Left lobe of liver (tissue), 2 donors: ENCODE results near the gene BLMH. TPM values are rescaled to one million over a fixed set of nuclear protein-coding genes. Genes with fewer than 3 reads are reported as not detected.
"Not testable (repeated sequence)": the region's sequence is repeated elsewhere in the genome, so short reads cannot be mapped to it uniquely, and the experiment has no call there.

Experiments
- ATAC-seq: fragments of 200-7000 bp; cut with Tn5 transposase; one replicate; pipeline ENCODE4 v1.9.1; 2020; ENCODE audit warnings: mild to moderate bottlenecking, moderate library complexity
- DNase-seq: peaks from one replicate; pipeline ENCODE4 v3.0.0-alpha.2; 2020; ENCODE audit warnings: low spot score
- total RNA-seq: library from RNA; stranded (reverse); gene quantifications from one replicate; pipeline ENCODE4 v1.2.1, GENCODE V29; 2021
- donor health status: DM: no; HTN: no; CAD: no; lungs with moderate emphysema.
- donor health status: DM: no; HTN: yes; CAD: no.

Gene BLMH
- total RNA-seq, 1 donor from 2014 or later, result 8.1 TPM

DNA sequence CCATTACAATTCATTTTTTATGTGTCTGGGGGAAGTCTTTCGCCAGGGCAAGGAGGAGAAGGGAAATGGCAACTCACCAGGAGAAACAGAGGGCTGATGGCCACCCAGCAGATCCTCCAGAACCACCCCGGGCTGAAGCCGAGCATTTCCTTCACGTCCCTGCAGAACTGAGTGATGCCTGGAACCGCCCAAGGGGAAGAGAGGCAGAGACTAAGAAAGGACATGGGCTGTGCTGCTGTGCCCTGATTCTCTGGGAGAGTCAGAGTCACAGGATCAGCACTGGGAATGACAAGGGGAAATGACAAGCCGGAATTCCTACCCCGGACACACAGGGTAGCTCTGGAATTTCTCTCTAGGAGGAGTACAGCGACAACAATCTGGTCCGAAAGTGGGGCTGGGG is 84.1 kb downstream of the BLMH start:
- ATAC-seq (no peak), DNase-seq (no peak)

DNA sequence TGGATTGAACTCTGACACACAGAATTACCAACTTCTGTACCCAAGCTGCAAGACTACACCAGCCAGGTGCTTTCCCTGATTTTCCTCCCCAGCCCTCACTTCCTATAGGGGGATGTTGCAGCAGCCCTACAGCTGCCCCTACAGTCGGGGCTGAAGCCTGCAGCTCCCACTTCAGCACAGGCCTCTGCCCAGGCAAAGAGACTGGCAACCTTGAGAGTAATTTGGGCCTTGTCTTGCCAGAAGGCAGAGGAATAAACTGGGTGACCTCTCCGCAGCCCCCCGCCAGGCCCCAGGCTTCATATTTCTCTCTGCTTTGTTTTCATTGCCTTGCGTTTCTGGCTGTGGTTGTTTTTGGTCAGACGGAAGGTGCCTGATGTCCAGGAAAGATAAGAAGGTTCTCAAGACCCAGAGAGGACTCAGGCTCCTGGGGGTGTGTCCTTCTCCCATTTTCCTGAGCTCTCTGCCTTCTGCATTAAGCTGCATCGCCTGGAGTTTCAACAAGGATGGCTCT is 88.2 kb downstream of the BLMH start:
- ATAC-seq, result no peak
- no peak for DNase-seq

DNA sequence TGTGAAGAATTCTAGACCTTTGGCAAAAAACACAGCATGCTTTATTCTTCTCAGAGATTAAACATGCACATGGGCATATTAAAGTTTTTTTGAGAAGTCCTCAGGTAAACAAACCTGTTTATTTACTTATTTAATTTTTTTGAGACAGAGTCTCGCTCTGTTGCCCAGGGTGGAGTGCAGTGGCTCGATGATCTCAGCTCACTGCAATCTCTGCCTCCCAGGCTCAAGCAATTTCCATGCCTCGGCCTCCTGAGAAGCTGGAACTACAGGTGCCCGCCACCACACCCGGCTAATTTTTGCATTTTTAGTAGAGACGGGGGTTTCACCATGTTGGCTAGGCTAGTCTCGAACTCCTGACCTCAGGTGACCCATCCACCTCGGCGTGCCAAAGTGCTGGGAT is 91.1 kb downstream of the BLMH start:
- DNase-seq, ATAC-seq: not testable (repeated sequence)

DNA sequence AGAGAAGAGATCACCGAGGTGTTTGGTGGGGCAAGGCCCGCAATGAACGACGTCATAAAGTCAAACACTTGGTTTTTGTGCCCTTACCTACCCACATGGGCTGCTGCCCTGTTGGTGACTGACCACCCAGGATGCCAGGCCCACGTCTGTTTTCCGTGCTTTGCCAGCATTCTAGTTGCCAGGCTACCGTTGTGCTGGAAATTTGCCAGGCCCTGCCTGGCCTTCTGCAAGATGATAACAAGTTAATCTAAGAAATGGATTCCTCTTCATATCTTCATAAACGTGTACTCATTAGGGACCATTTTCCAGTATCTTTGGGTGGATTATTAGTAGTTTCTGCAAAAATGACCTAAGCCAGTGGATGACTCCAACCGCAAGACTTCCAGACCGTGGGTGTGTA is 91.6 kb downstream of the BLMH start:
- DNase-seq (no peak), ATAC-seq (no peak)

DNA sequence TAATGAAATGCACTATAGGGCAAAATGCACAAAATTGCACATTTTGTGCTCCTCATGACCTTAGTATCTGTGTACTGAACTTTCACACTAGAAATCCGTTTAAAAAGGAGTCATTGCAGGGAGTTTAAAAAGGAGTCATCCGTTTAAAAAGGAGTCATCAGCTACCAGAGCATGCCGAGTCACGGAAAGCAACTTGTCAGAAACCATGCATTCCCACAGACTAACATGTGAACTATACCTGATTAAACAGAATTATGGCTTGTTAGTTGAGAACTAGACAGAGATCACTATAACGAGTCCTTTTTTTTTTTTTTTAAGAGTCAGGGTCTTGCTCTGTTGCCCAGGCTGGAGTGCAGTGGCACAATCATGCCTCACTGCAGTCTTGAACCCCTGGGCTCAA is 92.1 kb downstream of the BLMH start:
- no peak for ATAC-seq
- no peak for DNase-seq

Other genes with a start within 250 kb of the BLMH start
- gene NSRP1, start 175.1 kb downstream of the BLMH start, total RNA-seq, result 9.4 TPM
- 0.13 TPM for gene SLC6A4, start 56.2 kb downstream of the BLMH start, total RNA-seq
- gene TMIGD1, start 42.1 kb upstream of the BLMH start, total RNA-seq, result not detected
- gene CPD, start 87.0 kb upstream of the BLMH start, total RNA-seq, result 33.8 TPM
- 23.2 TPM for gene GOSR1, start 185.5 kb upstream of the BLMH start, total RNA-seq